Activated CD8-positive, alpha-beta T cell treated with anti-CD3 and anti-CD28 coated beads for 36 hours (primary cell): ENCODE data around the gene IFI44L. TPM values are rescaled to one million over a fixed set of nuclear protein-coding genes. Genes with fewer than 3 reads are reported as not detected.

Experiments used
- ATAC-seq: fragments of 200-7000 bp; cut with Tn5 transposase; one replicate; pipeline ENCODE4 v1.10.0; 2021; ENCODE audit warnings: mild to moderate bottlenecking, moderate library complexity
- CTCF ChIA-PET: fragments of 350-600 bp; sonication (Branson Sonifier 250); formaldehyde crosslinking; loops from one replicate; lab custom pipeline; 2021; ENCODE audit warnings: antibody characterized with exemption; lab: Charles Lee
- POLR2A ChIA-PET: fragments of 350-600 bp; sonication (Branson Sonifier 250); formaldehyde crosslinking; loops from one replicate; lab custom pipeline; 2021; ENCODE audit warnings: antibody characterized with exemption; lab: Charles Lee
- DNase-seq: peaks from one replicate; pipeline ENCODE4 v3.0.0-alpha.2; 2020
- H3K27ac Mint-ChIP-seq: one replicate; pipeline ENCODE4 v1.8.0; 2021; ENCODE audit warnings: mild to moderate bottlenecking, mixed read lengths
- H3K27me3 Mint-ChIP-seq: one replicate; pipeline ENCODE4 v1.8.0; 2021; ENCODE audit warnings: mixed read lengths
- H3K36me3 Mint-ChIP-seq: one replicate; pipeline ENCODE4 v1.8.0; 2021; ENCODE audit warnings: low read depth, mixed read lengths
- H3K4me1 Mint-ChIP-seq: one replicate; pipeline ENCODE4 v1.8.0; 2021; ENCODE audit warnings: low read depth, mixed read lengths
- H3K4me3 Mint-ChIP-seq: one replicate; pipeline ENCODE4 v1.8.0; 2021; ENCODE audit warnings: mild to moderate bottlenecking, moderate library complexity, mixed read lengths
- H3K9me3 Mint-ChIP-seq: one replicate; pipeline ENCODE4 v1.8.0; 2021; ENCODE audit warnings: mixed read lengths
- intact Hi-C: fragments of 100-400 bp; cut with micrococcal nuclease; formaldehyde crosslinking; loops from one replicate; pipeline ENCODE4 v1.10.0; 2022
- total RNA-seq, 2 experiments: library from RNA; stranded (reverse); gene quantifications; one replicate each; pipeline ENCODE4 v1.2.3, GENCODE V29; 2021
- TF ChIP-seq, protein P1 (sequence below): fragments of 200-600 bp; IDR thresholded peaks from one replicate; pipeline ENCODE4 v1.8.0; 2022; ENCODE audit warnings: antibody characterized with exemption, mild to moderate bottlenecking

IFI44L gene
- total RNA-seq, 2 experiments from 2014 or later: 22.4 to 22.5 TPM

GRCh38 chr1:78688697-78689096, 68.4 kb downstream of the IFI44L start:
- ATAC-seq (no peak), DNase-seq (no peak)
- ChIA-PET POLR2A (no interaction called here), CTCF (no interaction called here)
- TF ChIP-seq, protein P1, sequence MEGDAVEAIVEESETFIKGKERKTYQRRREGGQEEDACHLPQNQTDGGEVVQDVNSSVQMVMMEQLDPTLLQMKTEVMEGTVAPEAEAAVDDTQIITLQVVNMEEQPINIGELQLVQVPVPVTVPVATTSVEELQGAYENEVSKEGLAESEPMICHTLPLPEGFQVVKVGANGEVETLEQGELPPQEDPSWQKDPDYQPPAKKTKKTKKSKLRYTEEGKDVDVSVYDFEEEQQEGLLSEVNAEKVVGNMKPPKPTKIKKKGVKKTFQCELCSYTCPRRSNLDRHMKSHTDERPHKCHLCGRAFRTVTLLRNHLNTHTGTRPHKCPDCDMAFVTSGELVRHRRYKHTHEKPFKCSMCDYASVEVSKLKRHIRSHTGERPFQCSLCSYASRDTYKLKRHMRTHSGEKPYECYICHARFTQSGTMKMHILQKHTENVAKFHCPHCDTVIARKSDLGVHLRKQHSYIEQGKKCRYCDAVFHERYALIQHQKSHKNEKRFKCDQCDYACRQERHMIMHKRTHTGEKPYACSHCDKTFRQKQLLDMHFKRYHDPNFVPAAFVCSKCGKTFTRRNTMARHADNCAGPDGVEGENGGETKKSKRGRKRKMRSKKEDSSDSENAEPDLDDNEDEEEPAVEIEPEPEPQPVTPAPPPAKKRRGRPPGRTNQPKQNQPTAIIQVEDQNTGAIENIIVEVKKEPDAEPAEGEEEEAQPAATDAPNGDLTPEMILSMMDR: no peak
- Mint-ChIP-seq H3K9me3 (no peaks in the 10 kb centered on the region), H3K36me3 (no peaks in the 10 kb centered on the region), H3K4me3 (no peak overlapping the region), H3K27ac (no peak overlapping the region), H3K4me1 (no peaks in the 10 kb centered on the region), H3K27me3 (peaks cover 7% of the 10 kb centered on the region)
- intact Hi-C loops: no loop called here

- Mint-ChIP-seq H3K4me1 (no peaks in the 10 kb centered on the region), H3K4me3 (no peak overlapping the region), H3K27me3 (peaks cover 7% of the 10 kb centered on the region), H3K27ac (no peak overlapping the region), H3K36me3 (no peaks in the 10 kb centered on the region), H3K9me3 (no peaks in the 10 kb centered on the region)
- ATAC-seq (no peak), DNase-seq (no peak)
- ChIA-PET CTCF (no interaction called here), POLR2A (no interaction called here)
- intact Hi-C loops: no loop called here
- TF ChIP-seq, protein P1: no peak
Measured at GRCh38 chr1:78690516-78690915, 70.3 kb downstream of the IFI44L start.

DNA sequence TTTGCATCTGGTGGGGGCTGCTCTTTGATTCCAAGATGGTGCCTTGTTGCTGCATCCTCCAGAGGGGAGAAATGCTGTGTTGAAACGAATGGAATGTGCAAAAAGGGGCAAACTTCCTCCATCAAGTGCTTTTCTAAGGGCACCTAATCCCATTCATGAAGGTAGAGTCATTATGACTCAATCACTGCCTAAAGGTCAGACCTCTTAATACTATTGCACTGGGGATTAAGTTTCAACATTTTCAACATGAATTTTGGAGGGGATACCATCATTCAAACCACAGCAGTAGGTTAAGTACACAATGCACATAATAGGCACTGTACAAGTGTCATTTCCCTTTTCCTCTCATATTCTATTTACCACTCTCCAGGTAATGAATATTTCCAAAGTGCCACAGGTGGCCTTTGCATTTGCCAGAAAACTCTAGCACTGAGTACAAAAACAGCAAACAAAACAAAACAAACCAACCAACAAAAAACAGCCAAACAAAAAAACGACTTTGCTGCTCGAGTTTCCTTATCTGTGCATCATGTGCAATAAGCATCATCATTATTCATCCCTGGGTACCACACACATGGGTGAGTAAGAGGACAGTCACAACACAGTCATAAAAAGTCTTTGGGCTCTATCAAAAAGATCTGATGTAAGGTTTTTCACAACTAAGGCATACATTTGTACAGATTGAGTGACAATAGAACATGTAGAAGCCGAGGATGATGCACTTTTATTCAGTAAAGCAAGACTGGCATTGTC, 71.9 kb downstream of the IFI44L start:
- no peak overlapping the region for H3K27ac Mint-ChIP-seq
- ChIA-PET POLR2A (no interaction called here), CTCF (no interaction called here)
- H3K27me3 Mint-ChIP-seq: peaks cover 7% of the 10 kb centered on the region
- no peaks in the 10 kb centered on the region for H3K9me3 Mint-ChIP-seq
- H3K36me3 Mint-ChIP-seq: no peaks in the 10 kb centered on the region
- ATAC-seq: peak; percentile 34
- no peak overlapping the region for H3K4me3 Mint-ChIP-seq
- intact Hi-C loops: no loop called here
- H3K4me1 Mint-ChIP-seq: no peaks in the 10 kb centered on the region
- TF ChIP-seq, protein P1: no peak
- no peak for DNase-seq

Other genes with a start within 250 kb of the IFI44L start
- not detected for gene PTGFR, start 129.5 kb upstream of the IFI44L start, total RNA-seq
- 10 to 100 TPM; 37.2 to 38.4 TPM for gene IFI44, start 29.4 kb downstream of the IFI44L start, total RNA-seq